NCI-H2107 treated with DMSO at 0.1 percent for 48 hours (cell line): Measurements from ENCODE around the gene LZTS2.
A peak's percentile ranks its signal among the peaks of the same experiment; 100 is the strongest.
"Not testable (repeated sequence)": the region's sequence is repeated elsewhere in the genome, so short reads cannot be mapped to it uniquely, and the experiment has no call there.

Source experiments
- DNase-seq: peaks from one replicate; lab custom pipeline; 2025; ENCODE audit not compliant: unreplicated experiment; lab: John Stamatoyannopoulos, UW

The LZTS2 gene

DNA sequence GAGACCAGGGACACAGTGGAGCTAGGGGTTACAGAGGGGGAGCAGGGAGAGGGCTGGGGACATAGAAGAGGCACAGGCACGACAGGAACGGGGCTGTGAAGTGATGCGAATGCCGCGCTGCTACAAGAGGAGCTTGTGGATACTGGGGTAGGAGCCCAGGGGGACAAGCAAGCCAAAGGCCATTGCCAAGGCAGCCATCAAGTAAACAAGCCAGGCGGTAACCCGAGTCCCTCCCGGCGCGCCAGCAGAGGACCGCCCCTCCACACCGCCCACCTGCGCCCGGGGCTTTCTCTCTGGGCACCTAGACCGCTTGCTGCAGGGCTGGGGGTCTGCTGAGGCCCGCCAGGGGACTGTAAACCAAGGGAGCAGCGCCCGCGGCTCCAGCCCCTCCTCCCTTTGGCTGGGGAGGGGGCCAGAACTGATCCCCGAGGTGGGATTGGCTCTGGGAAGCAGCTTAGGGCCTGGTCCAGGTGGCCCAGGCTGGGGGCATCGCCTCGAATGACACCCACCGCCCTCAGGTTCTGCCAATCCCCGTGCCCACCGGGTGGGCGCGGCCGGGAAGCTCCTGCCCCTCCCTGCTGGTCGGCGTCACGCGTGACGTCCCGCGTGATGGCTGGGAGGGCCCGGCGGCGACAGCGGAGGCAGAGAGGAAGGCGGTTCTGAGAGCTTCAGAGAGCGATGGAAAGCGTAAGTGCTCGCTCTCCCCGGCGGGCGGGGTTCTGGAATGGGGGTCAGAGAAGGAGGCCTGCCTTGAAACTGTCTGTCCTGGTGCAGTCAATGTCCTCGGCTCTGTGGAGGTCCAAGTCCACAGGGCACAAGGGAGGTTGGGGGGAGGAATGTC, 32.4 kb downstream of the LZTS2 start:
- peak; percentile 13 for DNase-seq

- DNase-seq, result no peak
Observed at GRCh38 chr10:101032637-101033224, 33.1 kb downstream of the LZTS2 start.

- DNase-seq, result no peak
Observed at GRCh38 chr10:101033276-101033675, 33.7 kb downstream of the LZTS2 start.

DNA sequence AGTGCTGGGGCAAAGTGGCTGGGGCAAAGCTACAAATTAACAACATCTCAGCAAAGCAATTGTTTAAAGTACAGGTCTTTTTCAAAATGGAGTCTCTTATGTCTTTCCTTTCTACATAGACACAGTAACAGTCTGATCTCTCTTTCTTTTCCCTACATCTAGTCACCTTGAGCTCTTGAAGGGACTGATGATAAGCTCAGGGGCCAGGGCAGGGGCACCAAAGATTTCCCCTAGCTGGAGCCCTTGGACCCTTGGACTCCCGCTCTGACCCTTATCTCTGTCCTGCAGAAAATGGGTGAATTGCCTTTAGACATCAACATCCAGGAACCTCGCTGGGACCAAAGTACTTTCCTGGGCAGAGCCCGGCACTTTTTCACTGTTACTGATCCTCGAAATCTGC, 34.8 kb downstream of the LZTS2 start:
- DNase-seq, result not testable (repeated sequence)

GRCh38 chr10:101035314-101035713, 35.7 kb downstream of the LZTS2 start:
- DNase-seq, result no peak

DNA sequence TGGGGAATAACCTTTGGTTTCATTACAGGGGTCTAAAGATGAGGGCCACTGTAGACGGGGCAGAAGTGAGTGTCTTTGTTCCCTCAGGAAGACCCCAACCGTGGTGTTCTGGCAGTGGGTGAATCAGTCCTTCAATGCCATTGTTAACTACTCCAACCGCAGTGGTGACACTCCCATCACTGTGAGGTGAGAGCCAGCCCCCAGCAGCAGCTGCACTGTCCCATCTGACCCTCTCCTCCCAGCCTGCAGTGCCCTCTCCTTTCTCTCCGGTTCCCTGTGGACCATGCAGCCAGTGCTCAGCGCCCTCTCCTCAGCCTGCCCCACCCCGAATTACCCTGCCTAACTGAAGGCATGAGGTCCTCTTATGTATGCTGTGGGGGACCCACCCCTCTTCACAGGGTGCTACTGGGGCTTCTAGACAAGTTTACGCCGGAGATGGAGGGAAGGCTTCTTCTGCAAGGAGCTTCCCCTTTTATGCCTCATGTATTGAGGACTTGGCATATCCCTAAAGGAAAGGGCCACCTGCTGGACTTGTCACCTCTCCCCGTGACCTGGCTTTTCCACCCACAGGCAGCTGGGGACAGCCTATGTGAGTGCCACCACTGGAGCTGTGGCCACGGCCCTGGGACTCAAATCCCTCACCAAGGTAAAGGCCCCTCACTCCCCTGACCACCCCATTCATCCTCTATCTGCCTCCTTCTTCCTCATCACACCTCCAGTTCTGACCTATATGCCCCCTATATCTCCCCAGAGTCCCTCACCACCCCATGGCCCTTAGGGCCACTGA, 36.5 kb downstream of the LZTS2 start:
- DNase-seq, result no peak

DNA sequence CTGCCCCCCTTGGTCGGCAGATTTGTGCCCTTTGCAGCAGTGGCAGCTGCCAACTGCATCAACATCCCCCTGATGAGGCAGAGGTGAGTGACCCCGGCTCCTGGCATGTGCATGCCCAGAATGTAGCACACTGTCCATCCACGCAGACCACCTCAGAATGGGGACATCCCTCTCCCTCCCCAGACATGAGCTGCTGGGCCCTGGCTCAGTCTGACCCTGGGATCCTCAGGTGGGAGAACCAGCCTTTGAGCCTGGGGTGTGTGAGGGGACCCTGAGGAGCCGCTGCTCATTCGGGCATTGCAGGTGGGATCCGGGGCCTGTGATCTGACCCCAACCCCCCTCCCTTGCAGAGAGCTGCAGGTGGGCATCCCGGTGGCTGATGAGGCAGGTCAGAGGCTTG, 37.1 kb downstream of the LZTS2 start:
- no peak for DNase-seq

DNA sequence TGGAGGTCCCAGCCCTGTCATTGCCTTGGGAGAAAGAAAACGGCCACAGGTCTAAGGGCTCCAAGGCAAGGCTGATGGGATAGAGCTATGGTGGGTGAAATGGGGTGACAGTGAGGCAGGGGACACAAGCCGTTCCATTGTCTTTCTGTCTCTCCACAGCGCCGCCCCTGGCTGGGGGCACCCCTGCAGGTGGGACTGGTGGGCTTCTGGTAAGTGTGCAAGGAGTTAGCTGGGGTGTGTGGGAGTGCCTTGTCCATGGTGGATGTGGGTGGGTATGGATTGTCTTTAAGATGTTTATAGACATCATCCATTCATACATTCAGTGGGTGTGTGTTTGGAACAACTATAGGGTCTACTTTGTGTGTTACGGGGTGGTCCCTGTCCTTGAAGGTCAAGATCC, 38.9 kb downstream of the LZTS2 start:
- no peak for DNase-seq

- no peak for DNase-seq
Observed at GRCh38 chr10:101040061-101040460, 40.5 kb downstream of the LZTS2 start.

GRCh38 chr10:101040851-101041250, 41.2 kb downstream of the LZTS2 start:
- no peak for DNase-seq

- DNase-seq, result peak; percentile 50
Observed at GRCh38 chr10:101041252-101041761, 41.7 kb downstream of the LZTS2 start.

- no peak for DNase-seq
Observed at GRCh38 chr10:101042118-101042517, 42.5 kb downstream of the LZTS2 start.

DNA sequence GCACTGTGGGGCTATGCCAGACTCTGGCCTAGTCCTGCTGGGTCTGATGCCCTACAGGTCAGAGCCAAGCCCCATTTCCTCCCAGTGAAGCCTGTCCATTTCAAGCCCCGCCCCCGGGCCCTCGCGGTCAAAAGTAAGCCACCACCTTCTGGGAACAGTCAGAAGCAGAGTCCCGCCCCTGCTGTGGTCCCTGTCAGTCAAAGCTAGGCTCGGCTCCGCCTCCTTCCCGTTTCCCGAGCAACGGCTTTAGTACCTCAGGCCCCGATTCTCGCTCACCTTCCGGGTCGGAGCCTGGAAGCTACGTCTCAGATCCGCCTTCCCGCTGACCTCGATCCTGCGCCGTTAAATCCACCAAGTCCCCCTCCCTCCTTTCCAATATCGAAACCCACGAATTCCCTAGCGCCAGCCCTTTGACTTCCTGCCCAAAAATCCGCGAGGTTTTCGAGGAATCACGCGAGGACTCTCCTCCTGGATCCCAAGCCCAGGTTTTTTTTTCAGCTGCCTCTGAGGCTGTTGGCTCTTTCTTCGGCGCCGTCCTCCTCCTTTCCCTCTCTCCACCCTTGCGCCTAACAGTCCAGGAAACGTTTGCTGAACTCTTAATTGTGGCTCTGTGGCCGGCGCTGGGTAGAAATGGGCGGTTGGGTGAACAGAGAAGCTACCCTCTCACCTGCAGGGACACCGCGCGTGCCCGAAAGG, 43.2 kb downstream of the LZTS2 start:
- DNase-seq, result peak; percentile 86

- no peak for DNase-seq
Observed at GRCh38 chr10:101043363-101043707, 43.7 kb downstream of the LZTS2 start.

- DNase-seq, result no peak
Observed at GRCh38 chr10:101044117-101044516, 44.5 kb downstream of the LZTS2 start.

DNA sequence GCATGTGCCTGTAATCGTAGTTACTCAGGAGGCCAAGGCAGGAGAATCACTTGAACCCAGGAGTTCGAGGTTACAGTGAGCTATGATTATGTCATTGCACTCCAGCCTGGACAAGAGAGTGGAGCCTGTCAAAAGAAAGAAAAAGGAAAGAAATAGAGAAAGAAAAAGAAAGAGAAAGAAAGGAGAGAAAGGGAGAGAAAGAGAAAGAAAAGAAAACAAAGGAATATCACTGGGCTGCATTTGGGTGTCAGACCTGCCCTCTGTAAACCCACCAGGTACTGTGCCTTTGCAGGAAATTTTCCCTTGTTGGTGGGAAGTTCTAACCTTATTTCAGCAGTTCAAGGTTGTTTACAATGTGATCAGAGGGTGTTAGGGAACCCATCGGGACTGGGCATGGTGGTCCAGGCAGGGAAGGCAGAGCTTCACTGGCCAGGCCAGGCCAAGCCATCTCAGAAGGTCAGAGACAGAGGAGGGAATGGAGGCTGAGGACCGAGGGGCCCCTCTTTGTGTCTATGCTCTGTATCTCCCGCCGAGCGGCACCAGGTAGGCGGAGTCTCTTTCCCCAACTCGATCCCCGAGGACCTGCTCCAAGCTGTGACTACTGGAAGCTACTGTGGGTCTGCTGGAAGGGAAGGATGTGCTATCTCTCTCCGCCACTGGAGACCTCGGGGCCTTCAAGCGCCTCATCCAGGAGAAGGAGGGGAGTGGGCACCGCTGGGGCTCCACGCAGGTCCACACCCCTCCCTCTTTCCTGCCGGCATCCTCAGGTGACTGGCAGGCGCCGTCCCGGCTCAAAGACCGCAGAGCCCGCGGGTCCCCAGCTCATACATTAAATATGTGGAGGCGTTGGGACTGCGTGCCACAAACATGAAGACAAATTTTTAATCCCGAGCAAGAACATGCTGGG, 47.0 kb downstream of the LZTS2 start:
- no peak for DNase-seq

GRCh38 chr10:101047268-101047667, 47.7 kb downstream of the LZTS2 start:
- DNase-seq, result no peak

DNA sequence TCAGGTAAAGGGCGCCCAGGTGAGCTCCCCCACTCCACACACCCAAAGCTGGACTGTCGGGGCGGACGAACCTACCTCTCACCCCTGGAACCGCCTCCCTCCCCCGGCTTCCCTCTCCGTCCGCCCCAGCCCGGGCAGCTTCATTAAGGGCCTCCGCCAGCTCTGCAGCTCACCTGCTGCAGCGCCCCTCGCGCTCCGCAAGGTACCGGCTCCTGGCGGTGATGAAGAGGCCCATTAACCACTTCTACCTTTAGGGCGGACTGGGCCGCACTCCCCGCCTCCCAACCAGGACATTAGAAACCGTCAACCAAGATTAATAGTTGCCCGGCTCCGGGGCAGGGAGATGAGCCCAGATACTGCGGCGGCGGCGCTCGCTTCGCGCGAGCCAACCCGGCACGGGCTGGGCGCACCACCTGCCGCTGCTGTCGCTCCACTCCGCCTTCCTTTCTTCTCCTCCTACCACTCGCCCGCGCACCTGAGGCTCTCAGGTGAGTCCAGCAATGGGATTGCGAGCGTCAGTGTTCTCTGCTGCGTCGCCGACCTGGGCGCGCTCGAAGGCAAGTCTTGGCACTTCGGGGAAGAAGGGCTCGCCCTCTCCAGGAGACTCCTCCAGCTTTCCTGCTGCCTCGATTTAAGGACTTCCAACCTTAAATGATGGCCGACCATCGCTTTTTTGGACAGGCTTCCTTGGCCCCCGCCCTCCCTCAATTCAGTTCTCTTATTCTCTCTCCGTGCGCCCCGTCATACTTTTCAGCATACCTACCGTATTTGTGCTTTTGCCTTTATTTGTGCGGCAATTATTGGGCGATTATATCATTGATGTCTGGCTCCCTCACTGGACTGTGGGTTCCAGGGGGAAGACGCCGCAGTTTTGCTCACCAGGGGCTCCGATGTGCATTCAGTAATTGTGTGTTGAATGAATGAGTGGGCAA, 48.6 kb downstream of the LZTS2 start:
- peak; percentile 59 for DNase-seq
